Astrocyte (in vitro differentiated cells and primary cell): ENCODE data around the gene RARRES1.

Experiments
- EZH2 ChIP-seq: IDR thresholded peaks from 2 replicates; pipeline ENCODE4 v1.6.1; 2012; ENCODE audit warnings: mild to moderate bottlenecking, low read length, inconsistent platforms; ENCODE audit not compliant: insufficient read depth
- TF ChIP-seq, protein P1 (sequence below): IDR thresholded peaks from 2 replicates; pipeline ENCODE4 v1.5.1; 2011; ENCODE audit warnings: low read depth, mild to moderate bottlenecking, inconsistent platforms, low read length, moderate library complexity; ENCODE audit not compliant: insufficient read depth

- TF ChIP-seq, protein P1, sequence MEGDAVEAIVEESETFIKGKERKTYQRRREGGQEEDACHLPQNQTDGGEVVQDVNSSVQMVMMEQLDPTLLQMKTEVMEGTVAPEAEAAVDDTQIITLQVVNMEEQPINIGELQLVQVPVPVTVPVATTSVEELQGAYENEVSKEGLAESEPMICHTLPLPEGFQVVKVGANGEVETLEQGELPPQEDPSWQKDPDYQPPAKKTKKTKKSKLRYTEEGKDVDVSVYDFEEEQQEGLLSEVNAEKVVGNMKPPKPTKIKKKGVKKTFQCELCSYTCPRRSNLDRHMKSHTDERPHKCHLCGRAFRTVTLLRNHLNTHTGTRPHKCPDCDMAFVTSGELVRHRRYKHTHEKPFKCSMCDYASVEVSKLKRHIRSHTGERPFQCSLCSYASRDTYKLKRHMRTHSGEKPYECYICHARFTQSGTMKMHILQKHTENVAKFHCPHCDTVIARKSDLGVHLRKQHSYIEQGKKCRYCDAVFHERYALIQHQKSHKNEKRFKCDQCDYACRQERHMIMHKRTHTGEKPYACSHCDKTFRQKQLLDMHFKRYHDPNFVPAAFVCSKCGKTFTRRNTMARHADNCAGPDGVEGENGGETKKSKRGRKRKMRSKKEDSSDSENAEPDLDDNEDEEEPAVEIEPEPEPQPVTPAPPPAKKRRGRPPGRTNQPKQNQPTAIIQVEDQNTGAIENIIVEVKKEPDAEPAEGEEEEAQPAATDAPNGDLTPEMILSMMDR = no peak
- no peak for TF ChIP-seq EZH2
Measured at GRCh38 chr3:158770741-158771350, 38.6 kb upstream of the RARRES1 start.
